OCI-LY3 (cell line): ENCODE data around the gene ODF2L.

Source experiments
- CTCF ChIP-seq: fragments of 200-600, 300-600 bp; sonication (generic); IDR thresholded peaks from 2 replicates; pipeline ENCODE4 v1.5.1; 2014; ENCODE audit warnings: antibody characterized with exemption, low read length, low read depth
- EZH2phosphoT487 ChIP-seq: fragments of 200-600 bp; shearing (Covaris generic); IDR thresholded peaks from 2 replicates; pipeline ENCODE4 v1.6.1; 2018; ENCODE audit warnings: antibody characterized with exemption, mixed run types, low read depth

DNA sequence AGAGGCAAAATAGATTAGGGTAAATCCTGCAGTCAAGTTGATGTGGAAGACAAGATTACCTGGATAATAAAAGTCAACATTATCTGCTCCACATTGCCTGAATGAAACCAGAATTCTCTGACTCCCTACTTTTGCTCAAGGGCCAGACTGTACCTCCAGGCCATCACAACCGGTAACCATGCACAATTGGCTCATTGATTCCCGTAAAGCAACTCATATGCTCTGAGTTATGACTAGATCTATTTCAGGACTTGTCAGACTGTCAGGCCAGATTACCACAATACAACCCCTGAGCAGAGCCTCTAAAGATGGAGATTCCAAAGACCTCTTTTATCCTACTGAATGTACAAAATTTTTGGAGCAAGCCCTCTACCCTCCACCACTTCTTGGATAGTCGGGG lies 90.4 kb downstream of the ODF2L start:
- TF ChIP-seq CTCF (no peak), EZH2phosphoT487 (no peak)
